Aorta (tissue), 5 donors: ENCODE results near the gene ARIH2. TPM values are rescaled to one million over a fixed set of nuclear protein-coding genes. Genes with fewer than 3 reads are reported as not detected.

Source experiments
- ATAC-seq: fragments of 200-7000 bp; cut with Tn5 transposase; one replicate; pipeline ENCODE4 v1.9.1; 2022; ENCODE audit warnings: moderate library complexity; ENCODE audit not compliant: low FRiP score
- DNase-seq, 2 donors: peaks; one replicate each; pipeline ENCODE4 v3.0.0-alpha.2; 2020
- H3K27ac ChIP-seq, 2 donors: one replicate each; pipeline ENCODE4 v1.5.1; 2013; ENCODE audit warnings: low read length in 2 of 2, mild to moderate bottlenecking in 2 of 2, moderate library complexity in 2 of 2, control low read depth in 1 of 2, inconsistent platforms in 1 of 2, low read depth in 1 of 2
- H3K27me3 ChIP-seq, 2 donors: one replicate each; pipeline ENCODE4 v1.6.1; 2013; ENCODE audit warnings: control low read depth in 1 of 2, low read length in 1 of 2, mild to moderate bottlenecking in 1 of 2, moderate library complexity in 1 of 2; ENCODE audit not compliant: insufficient read depth in 2 of 2, control insufficient read depth in 1 of 2
- H3K36me3 ChIP-seq, 2 donors: one replicate each; pipeline ENCODE4 v1.6.1; 2013; ENCODE audit warnings: control low read depth in 1 of 2, low read length in 1 of 2, mild to moderate bottlenecking in 1 of 2; ENCODE audit not compliant: insufficient read depth in 2 of 2, control insufficient read depth in 1 of 2
- H3K4me1 ChIP-seq, 2 donors: one replicate each; pipeline ENCODE4 v1.6.1; 2013; ENCODE audit warnings: low read length in 2 of 2, control low read depth in 1 of 2, mild to moderate bottlenecking in 1 of 2, moderate library complexity in 1 of 2; ENCODE audit not compliant: insufficient read depth in 2 of 2, control insufficient read depth in 1 of 2
- H3K4me3 ChIP-seq, 2 donors: one replicate each; pipeline ENCODE4 v1.5.1; 2013; ENCODE audit warnings: low read length in 2 of 2, control low read depth in 1 of 2, mild to moderate bottlenecking in 1 of 2
- H3K9me3 ChIP-seq: one replicate; pipeline ENCODE4 v1.6.1; 2013; ENCODE audit warnings: mild to moderate bottlenecking, low read length; ENCODE audit not compliant: control insufficient read depth
- WGBS, 2 donors: extraction: QIAGEN DNeasy Blood & Tissue Kit; methylation state at CpG; one replicate each; pipeline ENCODE4 v1.1.7; 2013; 5-methylcytosine and 5-hydroxymethylcytosine counted together
- intact Hi-C, 2 donors: fragments of 100-400 bp; cut with DNase I; formaldehyde crosslinking; loops; one replicate each; pipeline versions ENCODE4 v1.14.2 to v1.15.0; 2022
- polyA plus RNA-seq, 2 donors: library from polyadenylated mRNA; stranded (reverse); fragments of 200-250 nt; gene quantifications; one replicate each; pipeline ENCODE4 v1.2.3, GENCODE V29; 2013
- total RNA-seq, 2 donors: library from RNA; stranded (reverse); fragmentation: NEBNext Ultra II Directional; extraction: Animal tissue kit (Norgen Biotek cat#: 25700); gene quantifications; one replicate each; pipeline ENCODE4 v1.2.1, GENCODE V29; 2021
- donor health status: healthy with polysubstance abuse.
- donor health status: Bipolar disorder and iron deficiency.
- donor health status: DM: no; HTN: no; CAD: no.
- donor health status: DM: no; HTN: no; CAD: no.
- donor health status: DM: yes; HTN: yes; CAD: no.

Gene ARIH2
- total and polyA plus RNA-seq, 4 donors = 50.0 to 89.4 (median 67.9) TPM

DNA sequence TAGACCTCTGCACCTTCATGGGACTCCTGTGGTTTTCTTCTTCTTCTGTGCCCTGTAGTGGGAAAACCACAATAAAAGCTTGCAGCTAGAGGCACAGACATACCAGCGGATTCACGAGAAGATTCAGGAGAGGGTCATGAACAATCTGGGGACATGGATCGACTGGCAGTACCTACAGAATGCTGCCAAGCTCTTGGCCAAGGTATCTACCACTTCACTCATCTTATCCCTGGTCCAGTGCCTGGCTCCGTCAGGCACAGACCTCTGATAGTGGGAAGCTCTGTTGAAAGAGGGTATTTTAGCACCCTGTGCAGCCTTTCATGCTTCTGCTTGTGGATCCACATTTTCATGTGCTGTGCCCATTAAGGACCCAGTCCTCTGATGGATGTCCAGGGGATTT, 61.7 kb downstream of the ARIH2 start:
- H3K36me3 ChIP-seq = peaks cover 3 to 16% of the 10 kb centered on the region in 2 donors
- ATAC-seq = no peak
- DNase-seq = peak in 1 of 2 donors; percentile 34

DNA sequence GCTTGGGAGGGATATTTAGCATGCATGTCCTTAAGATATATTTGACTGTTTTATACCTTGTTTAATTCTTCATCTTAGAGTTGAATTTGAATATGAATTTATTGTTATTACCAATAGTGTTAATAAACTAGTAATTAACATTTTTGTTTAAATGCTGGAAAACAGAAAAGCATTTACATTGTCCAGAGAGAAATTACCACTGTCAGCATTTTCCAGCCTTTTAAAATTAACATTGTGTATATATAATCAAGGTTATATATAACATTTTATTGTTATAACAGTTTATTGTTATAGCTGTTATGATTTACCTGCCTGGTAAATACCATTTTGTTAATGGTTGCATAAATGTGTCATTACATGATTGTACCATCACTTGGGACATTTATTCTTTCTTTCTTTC, 63.4 kb downstream of the ARIH2 start:
- H3K27ac ChIP-seq = no peak overlapping the region
- ATAC-seq = no peak
- no peaks in the 10 kb centered on the region for H3K4me1 ChIP-seq
- peaks cover 6 to 15% of the 10 kb centered on the region in 2 donors for H3K36me3 ChIP-seq
- no peak overlapping the region for H3K4me3 ChIP-seq
- no peaks in the 10 kb centered on the region for H3K9me3 ChIP-seq
- intact Hi-C loops = no loop called here
- DNase-seq = no peak
- H3K27me3 ChIP-seq = no peaks in the 10 kb centered on the region

More for the DNA sequence above, 61.7 kb downstream of the ARIH2 start:
- WGBS, 2 donors = 93 to 95% methylated on average over 4 of the region's 4 CpGs
- Histone ChIP-seq H3K4me3 (no peak overlapping the region), H3K4me1 (no peaks in the 10 kb centered on the region), H3K9me3 (no peaks in the 10 kb centered on the region), H3K27ac (no peak overlapping the region), H3K27me3 (no peaks in the 10 kb centered on the region)
- intact Hi-C loops = no loop called here

DNA sequence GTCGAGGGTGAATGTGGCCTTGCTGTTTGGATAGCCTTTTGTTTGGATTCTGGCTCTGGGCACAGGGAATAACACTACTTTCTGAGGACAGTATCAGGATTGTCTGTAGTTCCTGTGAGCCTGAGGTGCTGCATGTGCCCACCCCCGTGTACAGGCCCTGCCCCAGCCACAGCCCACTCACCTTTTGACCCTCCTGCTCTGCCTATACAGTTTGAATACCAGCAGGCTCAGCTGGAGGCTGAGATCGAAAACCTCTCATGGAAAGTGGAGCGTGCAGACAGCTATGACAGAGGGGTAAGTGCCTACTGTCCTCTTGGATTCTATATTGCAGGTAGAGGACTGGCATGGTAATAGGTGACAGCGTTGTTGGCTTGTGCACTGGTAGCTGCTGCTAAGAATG, 64.0 kb downstream of the ARIH2 start:
- Histone ChIP-seq H3K27ac (no peak overlapping the region), H3K36me3 (peaks cover 6 to 15% of the 10 kb centered on the region in 2 donors), H3K9me3 (no peaks in the 10 kb centered on the region), H3K27me3 (no peaks in the 10 kb centered on the region), H3K4me1 (no peaks in the 10 kb centered on the region), H3K4me3 (no peak overlapping the region)
- intact Hi-C loops = no loop called here
- 71 to 74% methylated on average over 5 of the region's 5 CpGs for WGBS, 2 donors
- ATAC-seq (no peak), DNase-seq (peak in 1 of 2 donors; percentile 21)

DNA sequence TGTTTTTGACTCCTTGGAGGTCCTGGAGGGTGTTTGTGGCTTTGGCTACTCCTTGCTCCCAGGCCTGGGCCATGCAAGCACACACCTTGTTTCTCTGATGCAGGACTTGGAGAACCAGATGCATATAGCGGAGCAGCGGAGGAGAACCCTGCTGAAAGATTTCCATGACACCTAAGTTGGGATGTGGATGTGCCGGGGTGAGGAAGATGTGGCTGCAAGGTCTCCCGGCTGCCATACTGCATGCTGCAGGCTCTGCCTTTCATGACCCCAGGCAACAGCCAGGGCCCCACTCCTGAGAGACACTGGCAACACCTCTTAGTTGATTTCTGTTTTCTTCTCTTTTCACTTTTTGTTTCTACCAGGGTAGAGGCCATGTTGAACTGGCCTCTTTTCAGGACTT, 64.5 kb downstream of the ARIH2 start:
- Histone ChIP-seq H3K4me1 (no peaks in the 10 kb centered on the region), H3K27me3 (no peaks in the 10 kb centered on the region), H3K36me3 (peaks cover 6 to 15% of the 10 kb centered on the region in 2 donors), H3K27ac (no peak overlapping the region), H3K4me3 (no peak overlapping the region), H3K9me3 (no peaks in the 10 kb centered on the region)
- intact Hi-C loops = no loop called here
- DNase-seq (peak in 1 of 2 donors; percentile 61), ATAC-seq (no peak)
- 94 to 96% methylated on average over 4 of the region's 4 CpGs for WGBS, 2 donors

GRCh38 chr3:48984663-48985062, 66.0 kb downstream of the ARIH2 start:
- Histone ChIP-seq H3K4me1 (no peaks in the 10 kb centered on the region), H3K4me3 (no peak overlapping the region), H3K36me3 (peaks cover 3 to 12% of the 10 kb centered on the region in 2 donors), H3K9me3 (no peaks in the 10 kb centered on the region), H3K27ac (no peak overlapping the region), H3K27me3 (no peaks in the 10 kb centered on the region)
- DNase-seq (peak in 1 of 2 donors; percentile 5), ATAC-seq (no peak)
- intact Hi-C loops = loop anchor here in 1 of 2 donors (5.0 kb wide), 1 partner anchor 38 kb away; the partner anchor contains the start of gene NDUFAF3

- ATAC-seq = no peak
- peaks cover 3 to 5% of the 10 kb centered on the region in 2 donors for H3K36me3 ChIP-seq
- peak; percentile 11 to 12 for DNase-seq
- H3K27me3 ChIP-seq = no peaks in the 10 kb centered on the region
- no peaks in the 10 kb centered on the region for H3K9me3 ChIP-seq
- no peak overlapping the region for H3K27ac ChIP-seq
- H3K4me1 ChIP-seq = no peaks in the 10 kb centered on the region
- intact Hi-C loops = loop anchor here in 1 of 2 donors (5.0 kb wide), 1 partner anchor 36 kb away; the partner anchor contains the start of gene NDUFAF3
- WGBS, 2 donors = 85 to 86% methylated on average over 7 of the region's 7 CpGs
- no peak overlapping the region for H3K4me3 ChIP-seq
Observed at GRCh38 chr3:48985831-48986376, 67.3 kb downstream of the ARIH2 start.

DNA sequence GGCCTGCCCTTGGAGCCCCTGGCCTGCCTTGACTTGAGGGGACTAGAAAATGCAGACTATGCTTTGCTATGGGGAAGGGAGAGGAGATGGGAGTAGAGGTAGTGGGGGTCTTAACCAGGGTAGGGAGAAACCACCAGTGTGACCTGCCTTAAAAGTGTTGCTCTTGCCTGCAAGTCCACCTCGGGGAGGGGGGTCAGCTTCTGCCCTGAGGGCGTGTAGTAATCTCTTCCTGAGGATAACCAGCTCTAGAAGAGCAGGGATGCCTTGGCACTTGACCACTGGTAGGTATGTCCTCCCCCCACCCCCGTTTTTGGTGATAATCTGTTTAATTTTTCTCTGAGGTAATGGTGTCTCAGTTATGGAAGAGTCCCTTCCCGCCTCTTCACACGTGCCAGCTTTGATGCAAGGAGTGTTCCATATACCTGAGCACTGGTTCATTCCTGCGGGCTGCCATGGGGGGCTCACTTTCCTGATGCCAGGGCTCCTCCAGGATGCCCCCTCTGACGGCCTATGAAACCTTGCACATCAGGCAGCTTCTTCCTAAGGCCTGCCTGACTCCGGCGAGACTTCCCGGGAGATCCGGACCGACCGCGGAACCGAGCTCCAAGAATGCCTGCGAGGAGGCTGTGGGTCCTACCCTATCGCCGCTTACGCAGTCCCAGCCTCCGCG, 70.6 kb downstream of the ARIH2 start:
- intact Hi-C loops = loop anchor here (2.0 to 5.0 kb wide), 2 partner anchors 33 to 106 kb away; partner anchors contain the start of genes NDUFAF3 (in 1 of the 2) and QRICH1 (in 1 of the 2)
- peak overlapping the region; percentile 53 to 97 for H3K27ac ChIP-seq
- DNase-seq (peak in 1 of 2 donors; percentile 46), ATAC-seq (peak; percentile 1)
- H3K4me1 ChIP-seq = peaks cover 0 to 3% of the 10 kb centered on the region in 2 donors
- peaks cover 2 to 3% of the 10 kb centered on the region in 2 donors for H3K36me3 ChIP-seq
- no peaks in the 10 kb centered on the region for H3K27me3 ChIP-seq
- H3K9me3 ChIP-seq = no peaks in the 10 kb centered on the region
- peak overlapping the region; percentile 55 to 71 for H3K4me3 ChIP-seq
- 1% methylated on average over 21 of the region's 21 CpGs for WGBS, 2 donors

DNA sequence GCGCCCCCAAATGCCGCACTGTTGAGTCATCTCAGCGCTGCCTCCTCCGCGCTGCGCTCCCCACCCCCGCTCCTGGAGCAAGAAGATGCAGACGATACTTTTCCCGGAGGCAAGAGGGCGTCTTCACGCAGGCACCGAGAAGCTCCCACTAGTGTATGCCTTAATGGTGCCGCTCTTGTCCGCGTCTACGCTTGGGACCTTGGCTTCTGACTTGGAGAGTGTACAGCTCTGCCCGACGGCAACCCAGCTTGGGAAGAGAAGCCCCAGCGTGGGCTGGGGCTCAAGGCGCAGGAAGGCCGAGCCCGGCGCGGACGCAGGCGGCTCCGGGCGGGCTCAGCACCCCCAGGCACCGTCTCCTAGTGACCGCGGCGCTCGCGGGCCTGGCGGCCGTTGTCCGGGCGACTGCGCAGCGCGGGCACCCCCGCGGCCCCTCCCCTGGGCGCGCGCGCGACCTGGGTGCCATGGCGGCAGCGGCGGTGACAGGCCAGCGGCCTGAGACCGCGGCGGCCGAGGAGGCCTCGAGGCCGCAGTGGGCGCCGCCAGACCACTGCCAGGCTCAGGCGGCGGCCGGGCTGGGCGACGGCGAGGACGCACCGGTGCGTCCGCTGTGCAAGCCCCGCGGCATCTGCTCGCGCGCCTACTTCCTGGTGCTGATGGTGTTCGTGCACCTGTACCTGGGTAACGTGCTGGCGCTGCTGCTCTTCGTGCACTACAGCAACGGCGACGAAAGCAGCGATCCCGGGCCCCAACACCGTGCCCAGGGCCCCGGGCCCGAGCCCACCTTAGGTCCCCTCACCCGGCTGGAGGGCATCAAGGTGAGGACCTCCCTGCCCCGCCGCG, 71.4 kb downstream of the ARIH2 start, which contains the start of gene P4HTM:
Gene P4HTM, plus strand, starts transcription at position 446 of the 840 bp plus-strand sequence. Its CDS starts 16 bp downstream, at position 462.
- intact Hi-C loops = loop anchor here (2.0 to 5.0 kb wide), 3 partner anchors 32 to 105 kb away; partner anchors contain the start of genes IMPDH2 (in 1 of the 2), NDUFAF3 (in 1 of the 2) and QRICH1 (in 1 of the 2)
- 0 to 1% methylated on average over 80 to 91 of the region's 91 CpGs for WGBS, 2 donors
- peaks cover 0 to 3% of the 10 kb centered on the region in 2 donors for H3K4me1 ChIP-seq

More for the DNA sequence above, 71.4 kb downstream of the ARIH2 start, which contains the start of gene P4HTM:
- Histone ChIP-seq H3K36me3 (peaks cover 2 to 3% of the 10 kb centered on the region in 2 donors), H3K27me3 (no peaks in the 10 kb centered on the region), H3K27ac (peak within 1 kb of the TSS; percentile 53 to 97), H3K4me3 (peak within 1 kb of the TSS; percentile 55 to 71), H3K9me3 (no peaks in the 10 kb centered on the region)
- peak; percentile 93 for ATAC-seq
- peak; percentile 92 to 97 for DNase-seq
